Activated CD8-positive, alpha-beta memory T cell treated with anti-CD3 and anti-CD28 coated beads for 36 hours (primary cell): ENCODE results near the gene POLRMT. TPM values are rescaled to one million over a fixed set of nuclear protein-coding genes. Genes with fewer than 3 reads are reported as not detected.
"Not testable (repeated sequence)": the region's sequence is repeated elsewhere in the genome, so short reads cannot be mapped to it uniquely, and the experiment has no call there.

ENCODE experiments used
- CTCF ChIA-PET: fragments of 350-600 bp; sonication (Branson Sonifier 250); formaldehyde crosslinking; loops from one replicate; lab custom pipeline; 2021; ENCODE audit warnings: antibody characterized with exemption; lab: Charles Lee
- POLR2A ChIA-PET: fragments of 350-600 bp; sonication (Branson Sonifier 250); formaldehyde crosslinking; loops from one replicate; lab custom pipeline; 2021; ENCODE audit warnings: antibody characterized with exemption; lab: Charles Lee
- total RNA-seq, 2 experiments: library from RNA; stranded (reverse); gene quantifications; one replicate each; pipeline ENCODE4 v1.2.3, GENCODE V29; 2021

POLRMT gene
- total RNA-seq, 2 experiments from 2014 or later, result 79.9 to 81.1 TPM

- ChIA-PET CTCF (interaction anchor here (1.8 kb wide), 1 partner anchor 9 kb away, joined by 4 read pairs; no protein-coding TSS in a partner anchor), POLR2A (no interaction called here)
Observed at GRCh38 chr19:607301-608154, 25.8 kb downstream of the POLRMT start.

DNA sequence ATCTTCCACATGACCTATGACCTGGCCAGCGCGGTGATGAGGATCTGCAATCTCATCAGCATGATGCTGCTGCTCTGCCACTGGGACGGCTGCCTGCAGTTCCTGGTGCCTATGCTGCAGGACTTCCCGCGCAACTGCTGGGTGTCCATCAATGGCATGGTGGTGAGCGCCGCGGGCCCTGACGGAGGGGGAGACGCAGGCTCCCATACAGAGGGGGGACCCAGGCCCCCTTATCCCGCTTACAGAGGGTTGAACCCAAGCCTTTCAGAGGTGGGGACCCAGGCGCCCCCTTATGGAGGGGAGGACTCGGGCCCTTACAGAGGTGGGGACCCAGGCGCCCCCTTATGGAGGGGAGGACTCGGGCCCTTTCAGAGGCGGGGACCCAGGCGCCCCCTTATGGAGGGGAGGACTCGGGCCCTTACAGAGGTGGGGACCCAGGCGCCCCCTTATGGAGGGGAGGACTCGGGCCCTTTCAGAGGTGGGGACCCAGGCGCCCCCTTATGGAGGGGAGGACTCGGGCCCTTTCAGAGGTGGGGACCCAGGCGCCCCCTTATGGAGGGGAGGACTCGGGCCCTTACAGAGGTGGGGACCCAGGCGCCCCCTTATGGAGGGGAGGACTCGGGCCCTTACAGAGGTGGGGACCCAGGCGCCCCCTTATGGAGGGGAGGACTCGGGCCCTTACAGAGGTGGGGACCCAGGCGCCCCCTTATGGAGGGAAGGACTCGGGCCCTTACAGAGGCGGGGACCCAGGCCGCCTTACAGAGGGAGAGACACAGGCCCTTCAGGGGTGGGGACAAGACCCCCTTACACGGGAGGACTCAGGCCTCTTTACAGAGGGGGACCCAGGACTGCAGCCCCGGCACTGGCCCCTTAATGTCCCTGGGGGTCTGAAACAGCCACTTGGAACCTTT, 28.0 kb downstream of the POLRMT start:
- POLR2A ChIA-PET, result not testable (repeated sequence)
- CTCF ChIA-PET, result interaction anchor here (0.8 to 1.5 kb wide), 3 partner anchors 12 to 68 kb away, joined by 3 to 5 read pairs (median 3); no protein-coding TSS in a partner anchor

GRCh38 chr19:604355-604754, 29.0 kb downstream of the POLRMT start:
- POLR2A ChIA-PET, result interaction anchor here (0.6 kb wide), 1 partner anchor 19 kb away, joined by 3 read pairs; no protein-coding TSS in a partner anchor
- CTCF ChIA-PET, result interaction anchor here (0.9 kb wide), 1 partner anchor 18 kb away, joined by 3 read pairs; no protein-coding TSS in a partner anchor

GRCh38 chr19:603779-604178, 29.6 kb downstream of the POLRMT start:
- CTCF ChIA-PET, result interaction anchor here (0.9 kb wide), 1 partner anchor 19 kb away, joined by 3 read pairs; no protein-coding TSS in a partner anchor

DNA sequence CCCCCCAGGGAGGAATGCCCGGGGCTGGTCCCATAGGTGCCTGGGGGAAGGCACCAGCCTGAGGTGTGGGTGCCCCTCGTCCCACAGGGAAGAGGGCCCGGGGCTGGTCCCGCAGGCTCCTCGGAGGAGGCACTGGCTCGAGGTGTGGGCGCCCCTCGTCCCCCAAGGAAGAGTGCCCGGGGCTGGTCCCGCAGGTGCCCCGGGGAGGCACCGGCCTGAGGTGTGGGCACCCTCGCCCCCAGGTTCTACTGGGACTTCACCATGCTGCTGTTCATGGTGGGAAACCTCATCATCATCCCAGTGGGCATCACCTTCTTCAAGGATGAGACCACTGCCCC, 30.1 kb downstream of the POLRMT start:
- CTCF ChIA-PET, POLR2A ChIA-PET: not testable (repeated sequence)

More at GRCh38 chr19:603779-604178, 29.6 kb downstream of the POLRMT start:
- POLR2A ChIA-PET, result not testable (repeated sequence)

GRCh38 chr19:602391-603301, 30.7 kb downstream of the POLRMT start:
- POLR2A ChIA-PET, result no interaction called here
- CTCF ChIA-PET, result no interaction called here

- ChIA-PET CTCF (no interaction called here), POLR2A (no interaction called here)
Observed at GRCh38 chr19:601790-602189, 31.5 kb downstream of the POLRMT start.

DNA sequence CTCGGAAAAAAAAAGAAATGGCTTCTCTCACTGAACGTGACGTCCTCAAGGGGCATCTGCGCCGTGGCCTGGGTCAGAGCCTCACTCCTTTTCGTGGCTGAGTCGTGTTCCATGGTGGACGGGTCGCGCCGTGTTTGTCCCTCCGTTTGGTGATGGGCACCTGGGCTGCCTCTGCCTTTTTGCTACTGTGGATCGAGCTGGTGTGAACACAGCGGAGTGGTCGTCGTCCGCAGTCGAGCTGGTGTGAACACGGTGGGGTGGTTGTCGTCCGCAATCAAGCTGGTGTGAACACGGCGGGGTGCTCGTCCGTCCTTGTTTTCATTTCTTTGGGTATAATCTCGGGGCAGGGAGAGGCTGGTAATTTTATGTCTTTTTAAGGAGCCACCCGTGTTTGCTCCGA, 32.0 kb downstream of the POLRMT start:
- POLR2A ChIA-PET, result no interaction called here
- CTCF ChIA-PET, result no interaction called here

GRCh38 chr19:597406-598315, 35.7 kb downstream of the POLRMT start:
- ChIA-PET POLR2A (no interaction called here), CTCF (interaction anchor here (1.7 kb wide), 1 partner anchor 10 kb away, joined by 4 read pairs; no protein-coding TSS in a partner anchor)

DNA sequence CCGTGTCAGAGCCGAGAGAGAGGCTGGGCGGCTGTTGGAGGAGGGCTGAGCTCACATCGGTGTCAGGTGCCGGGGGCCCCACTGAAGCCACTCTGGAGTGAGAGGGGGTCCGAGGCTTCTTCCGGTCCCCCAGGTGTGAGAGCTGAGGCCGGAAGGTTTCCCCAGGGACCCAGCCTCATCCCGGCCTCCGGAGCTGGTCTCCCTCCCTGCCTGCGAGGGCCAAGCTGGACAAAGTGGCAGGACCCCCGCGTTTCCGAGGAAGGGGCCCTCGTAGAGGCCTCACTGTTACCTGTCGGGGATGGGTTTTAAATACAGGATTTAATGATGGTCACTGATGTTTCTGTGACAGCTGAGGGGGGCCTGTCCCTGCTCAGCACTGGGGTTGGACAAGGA, 37.1 kb downstream of the POLRMT start:
- CTCF ChIA-PET, result no interaction called here
- POLR2A ChIA-PET, result no interaction called here

DNA sequence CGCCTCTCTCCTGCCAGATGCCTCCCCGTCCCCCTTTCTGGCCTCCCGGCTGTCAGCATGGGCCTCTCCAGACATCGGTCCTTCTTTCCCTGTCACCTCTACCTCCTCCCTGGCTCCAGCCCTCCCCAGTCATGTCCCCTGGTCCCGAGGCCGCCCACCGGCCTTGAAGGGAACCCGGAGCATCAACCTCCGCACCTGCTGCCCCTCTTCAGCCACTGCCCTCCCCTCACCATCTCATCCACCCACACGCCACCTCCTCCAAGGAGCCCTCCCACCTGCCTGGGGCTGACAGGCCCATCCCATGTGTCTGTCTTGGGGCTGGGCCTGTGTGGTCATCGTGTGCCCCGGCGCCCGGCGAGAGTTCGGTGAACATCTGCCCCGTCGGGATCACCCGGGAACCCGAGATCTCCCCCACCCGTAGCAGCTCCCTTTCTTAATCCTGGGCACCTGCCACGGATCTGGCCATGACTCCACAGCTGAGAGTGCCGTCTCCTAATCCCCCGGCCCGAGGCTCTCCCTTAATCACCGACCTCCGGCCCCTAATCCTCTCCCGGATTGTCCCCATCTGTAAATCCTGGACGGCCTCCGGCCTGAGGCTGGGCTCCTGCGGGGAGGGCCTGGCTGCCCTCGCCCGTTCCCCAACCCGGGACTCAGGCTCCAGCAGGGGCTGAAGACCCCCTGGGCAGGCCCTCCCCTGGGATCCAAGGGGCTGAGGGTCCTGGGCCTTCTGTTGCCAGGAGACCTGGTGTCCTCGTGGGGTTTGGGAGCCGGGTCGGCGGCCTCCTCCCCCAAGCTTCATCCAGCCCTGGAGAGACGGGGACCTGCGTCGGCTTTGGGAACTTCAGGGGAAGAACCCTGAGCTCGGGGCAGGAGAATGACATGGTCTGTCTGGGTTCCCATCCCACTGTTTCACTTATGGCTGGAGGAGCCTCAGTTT, 37.7 kb downstream of the POLRMT start:
- POLR2A ChIA-PET, result no interaction called here
- CTCF ChIA-PET, result interaction anchor here (1.0 kb wide), 1 partner anchor 11 kb away, joined by 3 read pairs; no protein-coding TSS in a partner anchor

DNA sequence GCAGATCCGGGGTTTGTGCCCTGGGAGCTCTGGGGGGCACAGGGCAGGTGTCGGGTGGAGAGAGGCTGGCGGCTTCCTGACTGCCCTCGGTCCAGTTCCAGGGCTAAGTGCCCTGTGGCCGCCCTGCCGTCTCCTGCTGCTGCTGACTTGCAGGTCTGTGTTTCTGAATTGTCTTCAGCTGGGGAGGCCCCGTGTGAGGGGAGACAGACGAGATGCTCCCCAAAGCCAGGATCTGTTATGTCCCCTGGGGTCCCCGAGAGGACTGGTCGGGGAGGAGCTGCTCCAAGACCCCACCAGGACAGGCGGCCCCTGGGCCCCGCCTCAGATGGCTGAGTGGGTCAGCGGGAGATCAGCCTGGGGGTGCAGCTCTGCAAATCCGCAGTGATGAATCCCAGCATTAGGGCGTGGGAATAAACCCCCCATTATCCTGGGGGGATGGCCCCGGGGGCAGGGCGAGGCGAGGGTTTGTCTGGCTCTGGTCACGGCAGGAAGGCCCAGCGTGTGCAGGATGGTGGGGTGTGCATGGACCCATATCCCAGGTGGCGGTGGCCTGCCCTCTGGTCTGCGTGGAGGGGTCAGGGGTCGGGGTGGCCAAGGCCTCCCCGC, 39.0 kb downstream of the POLRMT start:
- CTCF ChIA-PET, result no interaction called here
- POLR2A ChIA-PET, result no interaction called here

DNA sequence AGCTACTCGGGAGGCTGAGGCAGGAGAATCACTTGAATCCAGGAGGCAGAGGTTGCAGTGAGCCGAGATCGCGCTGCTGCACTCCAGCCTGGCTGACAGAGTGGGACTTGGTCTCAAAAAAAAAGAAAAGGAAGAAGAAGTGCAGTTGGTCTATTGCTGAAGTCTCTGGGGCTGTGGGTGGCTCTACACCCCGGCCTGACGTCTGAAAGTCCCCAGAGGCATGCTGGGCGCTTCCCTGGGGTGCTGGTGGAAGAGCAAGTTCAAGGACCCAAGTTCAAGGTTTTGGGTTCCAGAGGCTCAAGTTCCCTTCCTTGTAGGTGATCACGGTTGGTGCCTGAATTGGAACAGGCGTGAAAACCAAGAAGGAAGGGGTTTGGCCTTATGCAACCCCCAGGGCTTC, 39.8 kb downstream of the POLRMT start:
- ChIA-PET CTCF (no interaction called here), POLR2A (no interaction called here)

GRCh38 chr19:593055-593454, 40.3 kb downstream of the POLRMT start:
- CTCF ChIA-PET, result no interaction called here
- POLR2A ChIA-PET, result no interaction called here

DNA sequence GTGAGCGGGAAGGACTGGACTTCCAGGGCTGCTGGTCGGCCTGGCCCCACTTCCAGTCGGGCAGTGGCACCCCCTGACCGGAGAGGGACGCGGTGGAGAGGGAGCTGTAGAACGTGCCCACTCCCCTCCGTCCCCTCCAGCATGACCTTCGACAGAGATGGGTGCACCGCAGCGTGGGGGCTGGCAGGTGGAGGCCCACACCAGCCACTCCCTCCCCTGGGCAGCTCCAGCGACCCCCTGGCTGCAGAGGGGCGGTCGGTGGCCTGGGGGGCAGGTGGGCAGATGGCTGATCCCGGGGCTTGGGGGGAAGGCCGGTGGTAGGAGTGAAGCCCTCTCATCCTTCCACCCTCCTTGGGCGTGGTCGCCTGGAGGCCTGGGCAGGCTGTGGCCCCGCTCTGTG, 41.2 kb downstream of the POLRMT start:
- POLR2A ChIA-PET, result no interaction called here
- CTCF ChIA-PET, result no interaction called here

DNA sequence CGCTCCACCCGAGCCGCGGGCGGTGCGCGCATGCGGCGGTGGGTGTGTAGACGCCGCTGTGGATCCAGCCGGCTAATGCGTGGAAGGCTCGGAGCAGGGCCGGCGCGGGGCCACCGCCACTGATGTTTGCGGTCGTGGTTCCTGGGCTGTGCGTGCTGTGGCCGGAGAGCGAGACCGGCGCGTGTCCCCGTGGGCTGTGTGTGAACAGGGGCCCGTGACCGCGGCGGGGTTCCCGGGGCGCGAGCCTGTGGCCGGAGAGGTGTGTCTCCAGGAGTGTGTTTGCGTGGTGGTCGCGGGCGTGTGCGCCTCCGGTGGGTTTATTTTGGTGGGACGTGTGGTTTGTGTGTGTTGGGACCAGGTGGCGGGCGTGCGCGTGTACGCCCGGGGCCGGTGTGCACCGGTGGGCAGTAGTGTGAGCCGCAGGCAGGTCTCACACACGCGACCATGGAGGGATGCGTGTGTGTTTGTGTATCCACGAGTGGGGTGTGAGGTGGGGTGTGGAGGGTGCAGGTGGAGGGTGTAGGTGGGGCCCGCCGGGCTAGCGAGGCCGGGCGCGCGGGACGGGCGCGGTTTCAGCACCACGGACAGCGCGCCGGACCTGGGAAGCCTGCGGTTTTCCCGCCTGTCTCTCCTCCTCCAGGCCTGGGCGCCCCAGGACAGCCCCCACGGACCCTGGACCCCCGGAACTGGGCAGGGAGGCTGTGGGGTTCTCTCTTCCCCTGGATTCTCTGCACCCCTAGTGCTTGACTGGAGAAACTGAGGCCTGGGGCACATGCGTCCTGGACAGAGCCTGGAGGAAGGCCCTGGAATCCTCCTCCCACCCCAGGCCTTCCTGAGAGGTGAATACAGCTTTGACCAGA, 42.0 kb downstream of the POLRMT start:
- ChIA-PET CTCF (no interaction called here), POLR2A (no interaction called here)
